HG02588 (cell line): ENCODE data around the gene FBXO41.
A peak's percentile ranks its signal among the peaks of the same experiment; 100 is the strongest.

ENCODE experiments used
- ATAC-seq: cut with Tn5 transposase; IDR thresholded peaks from one replicate; pipeline ENCODE4 v1.9.1; 2021; ENCODE audit warnings: mild to moderate bottlenecking, moderate library complexity; ENCODE audit not compliant: unreplicated experiment

FBXO41 gene

GRCh38 chr2:73284296-73285158, at the start of gene FBXO41:
TSS of gene FBXO41 (minus strand) at chr2:73284478. CDS start at chr2:73269630, 14,848 bp downstream.
- peak; percentile 76 for ATAC-seq

GRCh38 chr2:73334045-73334444, 49.8 kb upstream of the FBXO41 start:
- no peak for ATAC-seq

GRCh38 chr2:73333564-73333963, 49.3 kb upstream of the FBXO41 start:
- ATAC-seq = no peak

- no peak for ATAC-seq
These were observed 39.9 kb upstream of the FBXO41 start for GRCh38 chr2:73324126-73324725.

- no peak for ATAC-seq
These were observed 39.3 kb upstream of the FBXO41 start for GRCh38 chr2:73323551-73323950.

GRCh38 chr2:73314441-73314840, 30.2 kb upstream of the FBXO41 start:
- no peak for ATAC-seq

GRCh38 chr2:73307720-73308119, 23.4 kb upstream of the FBXO41 start:
- no peak for ATAC-seq

- no peak for ATAC-seq
These were observed 17.4 kb upstream of the FBXO41 start for GRCh38 chr2:73301636-73302035.

- no peak for ATAC-seq
These were observed 16.6 kb upstream of the FBXO41 start for GRCh38 chr2:73300926-73301325.

- ATAC-seq = no peak
These were observed 13.3 kb upstream of the FBXO41 start for GRCh38 chr2:73297586-73297985.

GRCh38 chr2:73297151-73297559, 12.9 kb upstream of the FBXO41 start:
- no peak for ATAC-seq

GRCh38 chr2:73295751-73296400, 11.6 kb upstream of the FBXO41 start:
- no peak for ATAC-seq

GRCh38 chr2:73294239-73294638, 10.0 kb upstream of the FBXO41 start:
- no peak for ATAC-seq

GRCh38 chr2:73293534-73294171, 9.4 kb upstream of the FBXO41 start, which contains the start of gene EGR4:
TSS of gene EGR4 (minus strand) at chr2:73293548. CDS start at chr2:73293317, 231 bp downstream.
- peak; percentile 91 for ATAC-seq

GRCh38 chr2:73292906-73293533, 8.7 kb upstream of the FBXO41 start:
- ATAC-seq = no peak

GRCh38 chr2:73292316-73292905, 8.1 kb upstream of the FBXO41 start:
- no peak for ATAC-seq

- no peak for ATAC-seq
These were observed 7.4 kb upstream of the FBXO41 start for GRCh38 chr2:73291461-73292315.

- ATAC-seq = no peak
These were observed 6.8 kb upstream of the FBXO41 start for GRCh38 chr2:73291093-73291460.

- no peak for ATAC-seq
These were observed 6.0 kb upstream of the FBXO41 start for GRCh38 chr2:73290049-73290839.
